Measurements from ENCODE around the gene ADH5. TPM values are rescaled to one million over a fixed set of nuclear protein-coding genes. Genes with fewer than 3 reads are reported as not detected.

ADH5 gene
- total and polyA plus RNA-seq, 12 donors: 62.3 to 254 (median 196) TPM

GRCh38 chr4:99047710-99048109, 40.9 kb downstream of the ADH5 start:
- intact Hi-C loops (cut with DNase I): no loop called here
- Histone ChIP-seq H3K9me3 (no peaks in the 10 kb centered on the region), H3K27me3 (no peaks in the 10 kb centered on the region), H3K36me3 (peaks cover 0 to 84% (median 26%) of the 10 kb centered on the region in 9 donors), H3K4me3 (no peak overlapping the region), H3K27ac (no peak overlapping the region), H3K4me1 (peaks cover 0 to 5% (median 0%) of the 10 kb centered on the region in 9 donors)
- ATAC-seq (peak in 1 of 8 donors; percentile 31), DNase-seq (no peak)
- TF ChIP-seq CTCF (IDR thresholded peaks at IDR 0.05): peak in 2 of 9 donors; percentile 10 to 24
- WGBS, 2 donors: 44 to 45% methylated on average over 2 of the region's 2 CpGs

- intact Hi-C loops (cut with DNase I): no loop called here
- 47 to 53% methylated on average over 2 of the region's 2 CpGs for WGBS, 2 donors
- DNase-seq: no peak
Measured at GRCh38 chr4:99043346-99043745, 45.2 kb downstream of the ADH5 start.

GRCh38 chr4:99038213-99038612, 50.4 kb downstream of the ADH5 start:
- TF ChIP-seq CTCF (IDR thresholded peaks at IDR 0.05): no peak
- WGBS, 2 donors: 97 to 100% methylated on average over 1 of the region's 1 CpG

More at GRCh38 chr4:99043346-99043745, 45.2 kb downstream of the ADH5 start:
- no peaks in the 10 kb centered on the region for H3K27me3 ChIP-seq
- H3K27ac ChIP-seq: peak overlapping the region in 1 of 10 donors; percentile 59
- peaks cover 0 to 77% (median 8%) of the 10 kb centered on the region in 9 donors for H3K36me3 ChIP-seq
- H3K4me1 ChIP-seq: peaks cover 0 to 5% (median 0%) of the 10 kb centered on the region in 9 donors
- no peak for ATAC-seq
- H3K4me3 ChIP-seq: no peak overlapping the region
- TF ChIP-seq CTCF (IDR thresholded peaks at IDR 0.05): no peak
- peaks cover 0 to 10% (median 3%) of the 10 kb centered on the region in 11 donors for H3K9me3 ChIP-seq

GRCh38 chr4:99033956-99034355, 54.6 kb downstream of the ADH5 start:
- Histone ChIP-seq H3K4me3 (no peak overlapping the region), H3K9me3 (peaks cover 0 to 22% (median 11%) of the 10 kb centered on the region in 11 donors), H3K36me3 (peaks cover 0 to 45% (median 0%) of the 10 kb centered on the region in 9 donors), H3K27me3 (no peaks in the 10 kb centered on the region), H3K4me1 (peaks cover 0 to 9% (median 4%) of the 10 kb centered on the region in 9 donors), H3K27ac (no peak overlapping the region)
- WGBS, 2 donors: 84 to 87% methylated on average over 4 of the region's 4 CpGs
- DNase-seq (no peak), ATAC-seq (no peak)
- TF ChIP-seq CTCF (IDR thresholded peaks at IDR 0.05): no peak
- intact Hi-C loops (cut with DNase I): no loop called here

More at GRCh38 chr4:99038213-99038612, 50.4 kb downstream of the ADH5 start:
- ATAC-seq (no peak), DNase-seq (no peak)
- intact Hi-C loops (cut with DNase I): no loop called here
- Histone ChIP-seq H3K4me3 (no peak overlapping the region), H3K9me3 (peaks cover 0 to 26% (median 11%) of the 10 kb centered on the region in 11 donors), H3K36me3 (peaks cover 0 to 77% (median 0%) of the 10 kb centered on the region in 9 donors), H3K27ac (no peak overlapping the region), H3K27me3 (no peaks in the 10 kb centered on the region), H3K4me1 (peaks cover 0 to 7% (median 0%) of the 10 kb centered on the region in 9 donors)

Measured in heart right ventricle (tissue), 16 donors.